ENCODE data around the gene SNRPD2. TPM values are rescaled to one million over a fixed set of nuclear protein-coding genes. Genes with fewer than 3 reads are reported as not detected.

Gene SNRPD2
- total RNA-seq, 2 donors from 2014 or later: 389 to 427 TPM

GRCh38 chr19:45682117-45682516 is 9.6 kb downstream of the SNRPD2 start:
- Mint-ChIP-seq H3K27ac (peak overlapping the region; percentile 26 to 82), H3K27me3 (no peaks in the 10 kb centered on the region), H3K4me3 (no peak overlapping the region), H3K4me1 (ENCODE audit: low read depth in 2 of 2) (peaks cover 14 to 18% of the 10 kb centered on the region in 2 donors), H3K36me3 (no peaks in the 10 kb centered on the region), H3K9me3 (no peaks in the 10 kb centered on the region)
- no peak for ATAC-seq
- DNase-seq (ENCODE audit: low spot score): no peak

- no peaks in the 10 kb centered on the region for H3K36me3 Mint-ChIP-seq
- no peaks in the 10 kb centered on the region for H3K27me3 Mint-ChIP-seq
- H3K9me3 Mint-ChIP-seq: no peaks in the 10 kb centered on the region
- peak; percentile 95 to 96 for ATAC-seq
- H3K27ac Mint-ChIP-seq: peak overlapping the region; percentile 26 to 82
- peak; percentile 89 for DNase-seq (ENCODE audit: low spot score)
- peaks cover 17 to 18% of the 10 kb centered on the region in 2 donors for H3K4me1 Mint-ChIP-seq (ENCODE audit: low read depth in 2 of 2)
- peak overlapping the region; percentile 63 for H3K4me3 Mint-ChIP-seq
Observed at GRCh38 chr19:45681391-45682015, 10.2 kb downstream of the SNRPD2 start.

DNA sequence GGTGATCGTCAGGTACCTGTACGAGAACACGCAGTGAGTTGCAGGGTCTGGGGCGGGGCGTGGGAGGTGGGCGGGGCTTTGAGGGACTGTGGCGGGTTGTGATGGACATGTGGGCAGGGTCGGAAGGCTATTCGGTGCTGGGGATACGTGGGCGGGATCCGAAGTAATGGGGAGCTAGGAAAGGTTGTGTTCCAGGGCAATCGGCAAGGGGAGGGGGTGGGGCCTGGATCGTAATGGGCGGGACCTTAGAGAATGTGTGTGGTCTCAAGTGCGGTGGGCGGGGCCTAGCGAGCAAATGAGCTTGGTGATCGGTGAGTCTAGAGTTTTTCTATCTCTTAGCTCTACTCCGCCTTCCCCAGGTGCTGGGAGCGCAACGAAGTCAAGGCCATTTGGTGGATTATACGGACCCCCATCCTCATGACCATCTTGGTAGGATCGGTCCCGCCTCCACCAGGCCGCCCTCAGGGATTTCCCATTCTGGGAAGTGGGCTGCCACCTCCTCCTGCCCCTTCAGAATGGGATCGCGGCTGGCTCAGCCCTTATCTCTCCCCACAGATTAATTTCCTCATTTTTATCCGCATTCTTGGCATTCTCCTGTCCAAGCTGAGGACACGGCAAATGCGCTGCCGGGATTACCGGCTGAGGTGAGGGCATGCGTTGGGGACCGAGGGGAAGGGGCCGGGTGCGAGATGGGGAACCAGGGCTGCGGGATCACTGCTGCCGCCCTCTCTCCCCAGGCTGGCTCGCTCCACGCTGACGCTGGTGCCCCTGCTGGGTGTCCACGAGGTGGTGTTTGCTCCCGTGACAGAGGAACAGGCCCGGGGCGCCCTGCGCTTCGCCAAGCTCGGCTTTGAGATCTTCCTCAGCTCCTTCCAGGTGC is 14.2 kb downstream of the SNRPD2 start:
- Mint-ChIP-seq H3K4me3 (peak overlapping the region; percentile 78), H3K4me1 (ENCODE audit: low read depth in 2 of 2) (peaks cover 20 to 21% of the 10 kb centered on the region in 2 donors), H3K27ac (peak overlapping the region in 1 of 2 donors; percentile 60), H3K27me3 (no peaks in the 10 kb centered on the region), H3K9me3 (no peaks in the 10 kb centered on the region), H3K36me3 (peaks cover 4% of the 10 kb centered on the region)
- peak; percentile 67 for DNase-seq (ENCODE audit: low spot score)
- ATAC-seq: peak; percentile 63 to 69

- ATAC-seq (peak; percentile 17 to 28), DNase-seq (ENCODE audit: low spot score) (no peak)
- no peaks in the 10 kb centered on the region for H3K27me3 Mint-ChIP-seq
- H3K9me3 Mint-ChIP-seq: no peaks in the 10 kb centered on the region
- H3K4me3 Mint-ChIP-seq: peak overlapping the region; percentile 71
- H3K4me1 Mint-ChIP-seq (ENCODE audit: low read depth in 2 of 2): peaks cover 18% of the 10 kb centered on the region in 2 donors
- H3K36me3 Mint-ChIP-seq: peaks cover 4% of the 10 kb centered on the region
- H3K27ac Mint-ChIP-seq: no peak overlapping the region
Observed at GRCh38 chr19:45676851-45677263, 14.9 kb downstream of the SNRPD2 start.

- H3K36me3 Mint-ChIP-seq: peaks cover 4% of the 10 kb centered on the region
Observed at GRCh38 chr19:45674946-45675345, 16.8 kb downstream of the SNRPD2 start.

GRCh38 chr19:45670670-45671453 is 20.9 kb downstream of the SNRPD2 start:
- peak overlapping the region; percentile 7 to 89 for H3K27ac Mint-ChIP-seq

More at GRCh38 chr19:45674946-45675345, 16.8 kb downstream of the SNRPD2 start:
- Mint-ChIP-seq H3K9me3 (no peaks in the 10 kb centered on the region), H3K4me1 (ENCODE audit: low read depth in 2 of 2) (peaks cover 24 to 28% of the 10 kb centered on the region in 2 donors), H3K4me3 (no peak overlapping the region), H3K27ac (no peak overlapping the region), H3K27me3 (no peaks in the 10 kb centered on the region)
- DNase-seq (ENCODE audit: low spot score): no peak
- ATAC-seq: no peak

DNA sequence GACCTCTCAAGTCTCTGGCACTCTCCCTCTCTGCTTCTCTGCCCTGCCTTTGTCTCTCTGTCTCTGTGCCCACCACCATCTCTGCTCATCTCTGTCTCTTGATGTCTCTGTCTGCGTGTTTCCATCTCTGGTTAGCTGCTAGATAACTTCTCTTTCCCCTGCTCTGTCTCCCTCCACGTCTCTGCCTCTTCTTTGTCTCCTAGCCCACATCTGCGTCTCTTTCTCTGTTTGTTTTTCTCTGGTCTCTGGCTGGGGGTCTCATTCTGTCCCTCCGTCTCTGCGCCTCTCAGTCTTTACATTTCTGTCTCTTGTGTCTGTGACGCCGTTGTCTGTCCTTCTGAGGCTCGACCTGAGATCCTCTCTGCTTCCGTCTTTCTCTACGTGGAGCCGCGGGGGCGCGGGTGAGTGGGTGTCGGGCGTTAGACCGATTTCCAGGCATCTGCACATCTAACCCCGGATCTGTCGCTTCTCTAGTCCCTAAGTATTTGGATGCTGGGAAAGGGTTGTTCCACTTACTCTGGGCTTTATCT is 23.3 kb downstream of the SNRPD2 start:
- peak; percentile 85 for DNase-seq (ENCODE audit: low spot score)
- ATAC-seq: peak; percentile 20 to 24
- Mint-ChIP-seq H3K36me3 (peaks cover 4% of the 10 kb centered on the region), H3K27ac (peak overlapping the region; percentile 78 to 88), H3K9me3 (no peaks in the 10 kb centered on the region), H3K4me3 (peak overlapping the region; percentile 94), H3K27me3 (no peaks in the 10 kb centered on the region), H3K4me1 (ENCODE audit: low read depth in 2 of 2) (peaks cover 42 to 48% of the 10 kb centered on the region in 2 donors)

More at GRCh38 chr19:45670670-45671453, 20.9 kb downstream of the SNRPD2 start:
- H3K36me3 Mint-ChIP-seq: peaks cover 4% of the 10 kb centered on the region
- no peaks in the 10 kb centered on the region for H3K9me3 Mint-ChIP-seq
- ATAC-seq (peak; percentile 46 to 75), DNase-seq (ENCODE audit: low spot score) (peak; percentile 89)
- H3K27me3 Mint-ChIP-seq: no peaks in the 10 kb centered on the region
- peaks cover 35 to 37% of the 10 kb centered on the region in 2 donors for H3K4me1 Mint-ChIP-seq (ENCODE audit: low read depth in 2 of 2)
- peak overlapping the region; percentile 94 for H3K4me3 Mint-ChIP-seq

DNA sequence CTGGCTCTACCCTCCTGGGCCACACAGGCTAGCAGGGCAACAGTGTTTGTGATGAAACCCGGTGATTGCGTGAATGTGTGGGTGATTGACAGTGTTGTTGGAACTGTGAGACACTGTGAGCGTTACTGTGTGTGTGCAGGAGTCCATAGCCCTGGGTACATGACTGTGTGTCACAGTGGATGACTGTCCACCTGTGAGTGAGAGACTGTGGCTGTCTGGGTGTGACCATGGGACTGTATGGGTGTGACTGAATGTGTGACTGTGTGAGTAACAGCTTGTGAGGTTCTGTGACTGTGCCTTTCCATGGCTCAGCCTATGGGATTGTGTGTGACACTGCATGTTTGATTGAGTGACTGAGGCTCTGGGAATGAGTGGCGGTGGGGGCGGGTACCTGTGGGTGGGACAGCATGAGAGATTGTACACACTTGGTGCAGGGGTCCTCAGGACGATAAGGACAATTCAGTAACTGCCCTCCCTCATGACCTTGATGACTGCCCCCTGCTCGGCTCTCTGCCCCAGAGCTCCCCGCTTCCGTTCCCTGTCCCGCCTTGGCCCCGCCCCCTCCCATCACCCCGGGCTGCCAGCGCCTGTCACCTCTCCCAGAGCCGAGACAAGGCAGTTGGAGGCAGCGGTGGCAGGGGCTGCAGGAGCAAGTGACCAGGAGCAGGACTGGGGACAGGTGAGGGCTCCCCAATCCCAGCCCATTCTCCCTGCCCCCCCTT is 24.0 kb downstream of the SNRPD2 start, which contains the start of gene GIPR:
GIPR (plus strand) TSS at position 602 of the 722 bp plus-strand sequence. CDS start 1,300 bp downstream, outside the sequence.
- ATAC-seq: peak; percentile 91 to 93
- peak within 1 kb of the TSS; percentile 78 to 88 for H3K27ac Mint-ChIP-seq

GRCh38 chr19:45664575-45664974 is 27.2 kb downstream of the SNRPD2 start:
- H3K36me3 Mint-ChIP-seq: no peaks in the 10 kb centered on the region
- H3K4me3 Mint-ChIP-seq: no peak overlapping the region
- no peaks in the 10 kb centered on the region for H3K9me3 Mint-ChIP-seq
- ATAC-seq (no peak), DNase-seq (ENCODE audit: low spot score) (no peak)
- peaks cover 22 to 29% of the 10 kb centered on the region in 2 donors for H3K4me1 Mint-ChIP-seq (ENCODE audit: low read depth in 2 of 2)
- no peak overlapping the region for H3K27ac Mint-ChIP-seq
- peaks cover 3 to 8% of the 10 kb centered on the region in 2 donors for H3K27me3 Mint-ChIP-seq

More for the DNA sequence above, 24.0 kb downstream of the SNRPD2 start, which contains the start of gene GIPR:
- Mint-ChIP-seq H3K36me3 (peaks cover 3% of the 10 kb centered on the region), H3K4me1 (ENCODE audit: low read depth in 2 of 2) (peaks cover 41 to 47% of the 10 kb centered on the region in 2 donors), H3K9me3 (no peaks in the 10 kb centered on the region), H3K27me3 (no peaks in the 10 kb centered on the region), H3K4me3 (peak within 1 kb of the TSS; percentile 94)
- peak; percentile 87 for DNase-seq (ENCODE audit: low spot score)

GRCh38 chr19:45663800-45664199 is 28.0 kb downstream of the SNRPD2 start:
- ATAC-seq (no peak), DNase-seq (ENCODE audit: low spot score) (no peak)
- H3K4me1 Mint-ChIP-seq (ENCODE audit: low read depth in 2 of 2): peaks cover 22 to 23% of the 10 kb centered on the region in 2 donors
- H3K9me3 Mint-ChIP-seq: no peaks in the 10 kb centered on the region
- H3K4me3 Mint-ChIP-seq: no peak overlapping the region
- H3K27me3 Mint-ChIP-seq: peaks cover 6 to 8% of the 10 kb centered on the region in 2 donors
- no peak overlapping the region for H3K27ac Mint-ChIP-seq
- no peaks in the 10 kb centered on the region for H3K36me3 Mint-ChIP-seq

- Mint-ChIP-seq H3K4me3 (no peak overlapping the region), H3K36me3 (no peaks in the 10 kb centered on the region), H3K9me3 (no peaks in the 10 kb centered on the region), H3K27me3 (peaks cover 6 to 8% of the 10 kb centered on the region in 2 donors), H3K27ac (peak overlapping the region in 1 of 2 donors; percentile 40), H3K4me1 (ENCODE audit: low read depth in 2 of 2) (peaks cover 7 to 12% of the 10 kb centered on the region in 2 donors)
- DNase-seq (ENCODE audit: low spot score) (no peak), ATAC-seq (no peak)
Observed at GRCh38 chr19:45660636-45661035, 31.1 kb downstream of the SNRPD2 start.

GRCh38 chr19:45659096-45659729 is 32.5 kb downstream of the SNRPD2 start:
- H3K27me3 Mint-ChIP-seq: peaks cover 6 to 8% of the 10 kb centered on the region in 2 donors
- H3K9me3 Mint-ChIP-seq: no peaks in the 10 kb centered on the region
- DNase-seq (ENCODE audit: low spot score): no peak
- H3K4me1 Mint-ChIP-seq (ENCODE audit: low read depth in 2 of 2): peaks cover 0 to 5% of the 10 kb centered on the region in 2 donors
- no peak overlapping the region for H3K27ac Mint-ChIP-seq
- H3K4me3 Mint-ChIP-seq: no peak overlapping the region
- no peaks in the 10 kb centered on the region for H3K36me3 Mint-ChIP-seq
- ATAC-seq: no peak
